C4-2B (cell line): ENCODE data around the gene TDRD15.

ENCODE experiments used
- H3K27ac ChIP-seq: fragments of 450-650 bp; 2 replicates; pipeline ENCODE4 v1.5.1; 2017
- ZFX ChIP-seq: fragments of 450-650 bp; IDR thresholded peaks from 2 replicates; pipeline ENCODE4 v1.6.1; 2017
- TF ChIP-seq, protein P1 (sequence below): fragments of 450-650 bp; conservative IDR thresholded peaks from 2 replicates; pipeline ENCODE4 v1.5.1; 2017; ENCODE audit warnings: mild to moderate bottlenecking

Gene TDRD15

DNA sequence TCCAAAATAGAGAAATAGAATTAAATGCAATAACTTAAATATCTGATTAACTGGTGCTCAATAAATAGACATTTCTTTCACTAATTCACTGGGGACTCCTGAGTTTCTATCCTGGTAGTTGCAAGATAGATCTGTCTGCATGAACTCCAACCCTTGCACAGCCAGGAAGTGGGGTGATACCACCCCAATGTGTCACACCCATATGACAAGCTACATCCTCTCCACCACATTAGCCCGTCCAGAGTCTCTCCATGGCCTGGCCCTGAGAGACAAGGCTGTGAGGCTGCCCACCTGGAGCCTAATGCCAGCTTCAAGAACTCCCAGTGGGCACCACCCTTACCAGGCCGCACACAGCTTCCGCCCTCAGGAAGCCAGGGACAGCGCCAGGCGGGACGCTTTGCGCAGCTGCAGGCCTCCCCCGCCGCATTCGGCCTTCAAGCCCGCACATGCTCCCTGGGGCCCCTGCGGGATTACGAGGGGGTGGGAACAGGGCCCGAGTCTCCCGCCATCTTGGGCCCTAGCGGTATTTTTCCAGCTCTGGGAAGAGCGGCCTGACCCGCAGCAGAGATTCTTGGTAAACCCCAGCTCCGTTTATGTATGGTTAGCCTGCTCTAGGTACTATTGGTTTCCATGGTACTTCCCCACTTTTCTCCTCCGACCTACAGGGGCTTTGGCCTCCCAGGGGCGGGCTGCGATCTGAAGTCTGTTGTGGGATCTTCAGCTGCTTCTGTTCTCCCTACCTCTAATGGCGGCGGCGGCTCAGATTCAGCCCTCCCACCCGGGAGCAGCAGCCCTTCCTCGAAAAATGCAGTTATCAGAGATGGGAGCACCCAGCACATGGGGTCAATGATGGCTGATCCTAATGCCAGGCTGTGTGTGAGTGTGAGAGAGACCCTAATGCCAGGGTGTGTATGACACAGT is at the start of gene TDRD15:
TSS of gene TDRD15 (plus strand) at position 496 of the 921 bp plus-strand sequence. CDS start 13,500 bp downstream, outside the sequence.
- TF ChIP-seq ZFX: no peak
- TF ChIP-seq, protein P1, sequence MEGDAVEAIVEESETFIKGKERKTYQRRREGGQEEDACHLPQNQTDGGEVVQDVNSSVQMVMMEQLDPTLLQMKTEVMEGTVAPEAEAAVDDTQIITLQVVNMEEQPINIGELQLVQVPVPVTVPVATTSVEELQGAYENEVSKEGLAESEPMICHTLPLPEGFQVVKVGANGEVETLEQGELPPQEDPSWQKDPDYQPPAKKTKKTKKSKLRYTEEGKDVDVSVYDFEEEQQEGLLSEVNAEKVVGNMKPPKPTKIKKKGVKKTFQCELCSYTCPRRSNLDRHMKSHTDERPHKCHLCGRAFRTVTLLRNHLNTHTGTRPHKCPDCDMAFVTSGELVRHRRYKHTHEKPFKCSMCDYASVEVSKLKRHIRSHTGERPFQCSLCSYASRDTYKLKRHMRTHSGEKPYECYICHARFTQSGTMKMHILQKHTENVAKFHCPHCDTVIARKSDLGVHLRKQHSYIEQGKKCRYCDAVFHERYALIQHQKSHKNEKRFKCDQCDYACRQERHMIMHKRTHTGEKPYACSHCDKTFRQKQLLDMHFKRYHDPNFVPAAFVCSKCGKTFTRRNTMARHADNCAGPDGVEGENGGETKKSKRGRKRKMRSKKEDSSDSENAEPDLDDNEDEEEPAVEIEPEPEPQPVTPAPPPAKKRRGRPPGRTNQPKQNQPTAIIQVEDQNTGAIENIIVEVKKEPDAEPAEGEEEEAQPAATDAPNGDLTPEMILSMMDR: no peak
- no peak within 1 kb of the TSS for H3K27ac ChIP-seq

DNA sequence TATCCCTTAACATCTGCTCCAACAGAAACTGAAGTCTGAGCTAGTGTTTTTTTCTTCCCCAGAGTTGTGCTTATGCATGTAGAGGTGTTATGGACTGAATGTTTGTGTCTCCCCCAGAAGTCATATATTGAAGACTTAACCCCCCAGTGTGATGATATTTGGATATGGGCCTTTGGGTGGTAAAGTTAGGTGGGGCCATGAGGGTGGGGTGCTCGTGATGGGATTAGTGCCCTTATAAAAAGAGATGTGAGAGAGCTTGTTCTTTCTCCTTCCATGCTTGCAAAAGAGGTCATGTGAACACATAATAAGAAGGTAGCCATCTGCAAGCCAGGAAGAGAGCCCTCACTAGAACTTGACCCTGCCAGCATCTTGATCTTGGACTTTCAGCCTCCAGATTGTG is 45.5 kb upstream of the TDRD15 start:
- TF ChIP-seq, protein P1: no peak
- no peak for TF ChIP-seq ZFX

DNA sequence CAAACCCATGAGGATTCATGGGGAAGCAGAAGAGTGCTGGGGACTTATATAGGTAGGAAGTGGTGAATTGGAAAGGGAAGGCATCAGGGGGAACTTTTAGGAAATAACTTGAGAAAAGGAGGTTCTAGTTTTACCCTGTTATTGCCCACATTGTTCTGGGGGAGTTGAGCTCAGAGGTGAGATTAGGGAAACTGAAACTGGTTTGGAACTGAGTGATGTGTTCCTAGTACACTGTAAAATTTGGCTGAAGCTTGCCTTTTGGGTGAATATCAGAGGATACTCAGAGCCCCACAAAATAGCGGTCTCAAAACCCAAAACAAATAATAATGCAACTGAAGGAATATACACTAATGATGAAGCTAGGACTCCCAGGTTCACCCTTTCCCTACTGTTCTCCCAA is 40.3 kb upstream of the TDRD15 start:
- no peak overlapping the region for H3K27ac ChIP-seq
- TF ChIP-seq, protein P1: no peak
- no peak for TF ChIP-seq ZFX

More for the DNA sequence above, 45.5 kb upstream of the TDRD15 start:
- H3K27ac ChIP-seq: no peak overlapping the region

DNA sequence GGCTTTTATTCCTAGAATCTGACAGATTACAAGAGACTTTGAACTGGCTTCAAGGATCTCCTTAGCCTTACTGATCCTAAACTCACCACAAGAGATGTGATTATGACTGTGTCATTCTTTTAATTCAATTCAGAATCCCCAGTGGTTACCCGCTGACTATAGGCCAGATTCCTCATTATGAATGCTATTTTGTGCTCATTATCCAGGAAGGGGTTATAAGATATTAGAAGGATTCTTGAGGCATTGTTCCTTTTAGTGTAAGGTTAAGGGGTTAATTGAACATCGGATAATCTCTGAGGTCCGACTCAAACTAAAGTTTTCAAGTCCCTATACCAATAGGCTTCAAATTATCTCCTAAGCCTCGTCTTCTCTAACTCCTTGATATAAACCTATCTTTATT is 39.4 kb upstream of the TDRD15 start:
- no peak for TF ChIP-seq ZFX
- TF ChIP-seq, protein P1: no peak
- no peak overlapping the region for H3K27ac ChIP-seq

DNA sequence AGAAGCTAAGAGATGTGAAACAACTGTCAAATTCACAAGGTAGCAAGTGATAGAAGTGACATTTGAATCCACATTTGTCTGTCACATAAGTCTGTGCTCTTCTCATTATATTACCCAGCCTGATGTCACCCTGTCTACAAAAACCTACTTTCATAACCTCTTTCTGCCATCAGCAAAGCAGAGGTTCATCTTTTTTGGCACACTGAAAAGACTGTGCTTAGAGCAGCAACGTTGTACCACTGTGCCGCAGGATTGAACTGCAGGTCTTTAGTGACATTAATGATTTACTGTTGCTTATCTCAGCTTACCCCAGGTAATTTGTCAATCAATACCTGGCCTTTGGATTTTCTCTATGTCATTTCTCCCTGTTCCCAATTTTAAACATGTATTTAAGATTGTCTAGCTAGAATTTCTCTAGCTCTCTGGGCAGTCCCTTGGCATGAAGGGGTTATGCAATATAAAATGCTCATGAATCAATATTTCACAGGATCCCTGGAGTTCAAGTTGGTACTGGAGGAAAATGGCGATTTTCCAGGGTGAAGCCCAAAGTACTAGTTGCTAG is 31.4 kb upstream of the TDRD15 start:
- H3K27ac ChIP-seq: no peak overlapping the region
- TF ChIP-seq, protein P1: no peak
- no peak for TF ChIP-seq ZFX

DNA sequence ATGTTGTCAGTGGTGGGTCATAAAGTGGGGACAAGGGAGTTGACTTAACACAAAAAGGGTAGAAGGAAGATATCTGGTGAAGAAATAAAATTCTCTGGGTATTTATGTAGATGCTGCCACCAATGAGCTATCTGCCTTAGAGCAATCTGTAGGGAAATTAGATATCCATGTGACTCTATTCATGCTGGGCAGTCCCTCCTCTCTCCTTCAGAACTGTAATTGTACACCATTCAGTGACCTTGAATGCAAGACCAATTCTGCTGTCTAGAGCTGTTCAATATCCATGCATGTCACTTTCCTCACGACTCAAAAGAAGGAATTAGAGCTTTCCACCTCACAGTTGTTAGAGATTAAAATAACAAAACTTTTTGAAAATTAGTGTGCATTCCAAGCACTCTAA is 28.6 kb upstream of the TDRD15 start:
- no peak overlapping the region for H3K27ac ChIP-seq
- TF ChIP-seq, protein P1: no peak

DNA sequence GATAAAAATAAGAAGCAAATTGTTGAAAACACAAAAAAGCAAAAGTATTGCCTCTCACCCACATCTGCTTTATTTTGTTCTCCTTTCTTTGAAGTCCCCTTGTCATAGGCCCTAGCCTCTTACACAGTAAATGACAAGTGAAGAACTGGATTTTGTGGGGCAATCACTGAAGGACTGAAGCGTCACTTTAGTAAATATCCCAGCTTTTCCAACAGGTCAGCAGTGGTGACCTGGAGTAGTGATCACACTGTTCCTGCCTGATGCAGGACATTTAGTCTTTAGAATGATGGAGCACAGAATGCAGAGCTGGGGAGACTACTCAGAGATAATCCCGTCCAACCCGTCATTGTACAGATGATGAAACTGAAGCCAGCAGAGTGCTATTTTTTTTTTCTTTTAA is 28.1 kb upstream of the TDRD15 start:
- no peak for TF ChIP-seq ZFX
- H3K27ac ChIP-seq: no peak overlapping the region
